ENCODE measurements around the gene ARHGEF28. TPM values are rescaled to one million over a fixed set of nuclear protein-coding genes. Genes with fewer than 3 reads are reported as not detected.

The ARHGEF28 gene
- total and polyA plus RNA-seq, 10 of the 15 experiments (the other 5 are each of a cell fraction or from before 2014, with no cell fraction given): 0.10 to 0.72 (median 0.22) TPM; not detected in 2

DNA sequence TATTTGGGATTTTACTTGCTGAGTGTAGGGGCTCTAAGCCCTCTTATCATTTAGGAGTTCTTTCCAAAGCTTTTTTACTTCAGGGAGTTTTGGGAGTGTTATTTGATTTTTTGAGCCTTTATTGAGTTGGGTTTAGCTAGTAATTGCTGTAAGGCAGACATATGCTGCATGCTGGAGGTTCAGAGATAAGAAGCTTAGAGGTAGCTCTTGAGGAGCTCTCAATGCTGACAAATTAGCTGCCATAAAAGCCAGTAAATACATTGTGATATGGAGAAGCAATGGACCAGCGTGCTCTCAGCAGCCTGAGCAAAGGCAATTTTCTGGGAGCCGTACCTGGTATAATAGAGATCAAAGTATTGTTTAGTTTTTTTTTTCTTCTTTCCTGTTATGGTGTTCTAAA is 11.6 kb downstream of the ARHGEF28 start (continued):
- TF ChIP-seq PRDM15 (CRISPR knock-in tag; IDR thresholded peaks at IDR 0.05): no peak
- no peak for TF ChIP-seq ZNF207 (IDR thresholded peaks at IDR 0.05; ENCODE audit: borderline replicate concordance)
- TF ChIP-seq, protein P1, sequence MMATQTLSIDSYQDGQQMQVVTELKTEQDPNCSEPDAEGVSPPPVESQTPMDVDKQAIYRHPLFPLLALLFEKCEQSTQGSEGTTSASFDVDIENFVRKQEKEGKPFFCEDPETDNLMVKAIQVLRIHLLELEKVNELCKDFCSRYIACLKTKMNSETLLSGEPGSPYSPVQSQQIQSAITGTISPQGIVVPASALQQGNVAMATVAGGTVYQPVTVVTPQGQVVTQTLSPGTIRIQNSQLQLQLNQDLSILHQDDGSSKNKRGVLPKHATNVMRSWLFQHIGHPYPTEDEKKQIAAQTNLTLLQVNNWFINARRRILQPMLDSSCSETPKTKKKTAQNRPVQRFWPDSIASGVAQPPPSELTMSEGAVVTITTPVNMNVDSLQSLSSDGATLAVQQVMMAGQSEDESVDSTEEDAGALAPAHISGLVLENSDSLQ (IDR thresholded peaks at IDR 0.05): no peak

DNA sequence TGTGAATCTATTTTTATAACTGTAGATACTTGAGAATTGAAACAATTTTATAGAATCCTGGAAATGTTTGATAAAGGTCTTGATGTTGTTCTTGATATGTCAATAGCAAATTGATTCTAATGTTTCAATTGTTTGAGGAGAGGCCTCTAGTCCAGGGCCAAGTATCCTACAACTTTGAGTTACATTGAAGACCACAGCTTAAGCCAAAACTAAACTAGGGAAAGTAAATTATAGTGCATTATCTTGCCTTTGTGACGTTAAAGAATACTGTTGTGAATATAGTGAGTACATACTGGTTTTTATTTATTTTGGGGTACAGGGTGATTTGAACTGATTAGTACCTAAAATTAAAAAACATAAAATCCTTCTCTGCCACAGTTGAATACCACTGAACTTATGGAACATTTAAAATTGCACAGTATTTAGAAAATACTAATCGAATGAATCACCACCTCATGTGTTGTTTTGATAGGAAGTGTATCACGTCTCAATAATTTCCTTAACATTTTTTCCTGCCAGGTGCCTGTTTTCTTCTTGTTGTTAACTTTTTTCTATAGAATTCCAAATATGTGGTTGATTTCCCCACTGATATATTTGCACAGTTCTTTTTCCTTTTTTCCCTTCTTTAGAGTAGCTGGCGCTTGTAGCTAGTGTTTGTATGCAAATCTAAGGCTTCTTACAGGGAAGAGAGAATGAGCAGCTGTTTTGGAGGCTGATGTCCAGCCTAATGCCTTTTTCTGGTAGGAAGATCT is 12.5 kb downstream of the ARHGEF28 start:
- Histone ChIP-seq H3K79me2 (ENCODE audit: control insufficient read depth, insufficient read depth, low read length) (no peaks in the 10 kb centered on the region), H4K20me1 (ENCODE audit: control insufficient read depth, insufficient read depth) (no peaks in the 10 kb centered on the region), H3K4me3 (no peak overlapping the region), H3K27ac (ENCODE audit: control insufficient read depth, insufficient read depth) (no peak overlapping the region), H3K9ac (ENCODE audit: control insufficient read depth, insufficient read depth, low read length) (no peak overlapping the region), H3K9me3 (replicated peaks; ENCODE audit: control insufficient read depth, insufficient read depth, low read length) (no peaks in the 10 kb centered on the region), H3K4me1 (ENCODE audit: control insufficient read depth, insufficient read depth, low read length) (no peaks in the 10 kb centered on the region), H3K4me2 (ENCODE audit: control insufficient read depth, insufficient read depth) (no peak overlapping the region), H2AFZ (ENCODE audit: control insufficient read depth, low read depth, low read length) (no peak overlapping the region), H3K27me3 (replicated peaks in 1 of 2; ENCODE audit: control insufficient read depth in 2 of 2, insufficient read depth in 2 of 2, low read length in 1 of 2) (no peaks in the 10 kb centered on the region), H3K36me3 (ENCODE audit: control insufficient read depth in 2 of 2, insufficient read depth in 2 of 2, low read length in 1 of 2) (no peaks in the 10 kb centered on the region)
- ChIA-PET RAD21 (ENCODE audit: unreplicated experiment) (interaction anchor here (0.6 to 2.3 kb wide), 6 partner anchors 11 to 189 kb away, joined by 3 to 15 read pairs (median 4); no protein-coding TSS in a partner anchor), POLR2A (interaction anchor here (0.6 to 2.9 kb wide), 3 partner anchors 11 to 53 kb away, joined by 3 to 20 read pairs (median 3); no protein-coding TSS in a partner anchor), SMC1A (ENCODE audit: uncharacterized antibody, unreplicated experiment) (interaction anchor here (0.7 to 1.8 kb wide), 8 partner anchors 13 to 154 kb away, joined by 3 to 6 read pairs (median 4); partner anchors contain the start of gene ARHGEF28), CTCF (interaction anchor here (0.9 to 1.4 kb wide), 3 partner anchors 16 to 54 kb away, joined by 3 read pairs; no protein-coding TSS in a partner anchor)
- intact Hi-C loops (cut with micrococcal nuclease; ENCODE audit: unreplicated experiment): no loop called here
- no peak for DNase-seq (ENCODE audit: low read depth, low spot score)
- no TSS peak for BruUV-seq (replicated peaks)
- in situ Hi-C loops (cut with MboI): no loop called here
- FAIRE-seq: no peak
- TF ChIP-seq JUNB (IDR thresholded peaks at IDR 0.05): no peak
- no peak for TF ChIP-seq NFYB (IDR thresholded peaks at IDR 0.05; ENCODE audit: insufficient read depth, low read depth, low read length)
- TF ChIP-seq ZBTB40 (IDR thresholded peaks at IDR 0.05; ENCODE audit: borderline replicate concordance): no peak
- TF ChIP-seq FOXK2 (IDR thresholded peaks at IDR 0.05): no peak
- WGBS (ENCODE audit: insufficient coverage, insufficient replicate concordance, low lambda C conversion rate, missing lambda C conversion rate): 31% methylated on average over 4 of the region's 4 CpGs
- ATAC-seq: 0 out of 3 replicates have a peak, but pooled peaks have one; percentile 29

Data from GM12878 (cell line).